Chondrocyte (in vitro differentiated cells): ENCODE data around the gene ADARB1. TPM values are rescaled to one million over a fixed set of nuclear protein-coding genes. Genes with fewer than 3 reads are reported as not detected.

ENCODE experiments used
- DNase-seq: peaks from one replicate; pipeline ENCODE4 v3.0.0; 2021; ENCODE audit warnings: mixed read lengths, low spot score
- H3K27ac Mint-ChIP-seq: one replicate; pipeline ENCODE4 v1.8.0; 2021; ENCODE audit warnings: mild to moderate bottlenecking, moderate library complexity, mixed read lengths; ENCODE audit not compliant: unreplicated experiment
- H3K27me3 Mint-ChIP-seq: 2 replicates; pipeline ENCODE4 v1.8.0; 2021; ENCODE audit warnings: low read depth, mixed read lengths
- H3K36me3 Mint-ChIP-seq: 2 replicates; pipeline ENCODE4 v1.8.0; 2021; ENCODE audit warnings: low read depth, mixed read lengths
- H3K4me1 Mint-ChIP-seq: 2 replicates; pipeline ENCODE4 v1.8.0; 2021; ENCODE audit warnings: low read depth, mild to moderate bottlenecking, mixed read lengths
- H3K4me3 Mint-ChIP-seq: one replicate; pipeline ENCODE4 v1.8.0; 2021; ENCODE audit warnings: mild to moderate bottlenecking, moderate library complexity, mixed read lengths; ENCODE audit not compliant: unreplicated experiment
- H3K9me3 Mint-ChIP-seq: 2 replicates; pipeline ENCODE4 v1.8.0; 2021; ENCODE audit warnings: low read depth, mixed read lengths
- CTCF ChIP-seq: fragments of 200-600 bp; sonication (generic); IDR thresholded peaks from 2 replicates; pipeline ENCODE4 v1.5.0; 2021; ENCODE audit warnings: antibody characterized with exemption, mild to moderate bottlenecking, moderate library complexity
- total RNA-seq: library from RNA; stranded (reverse); gene quantifications from 3 replicates; pipeline ENCODE4 v1.2.1, GENCODE V29; 2021

The ADARB1 gene
- total RNA-seq, 1 donor from 2014 or later = 92.8 TPM

GRCh38 chr21:45255381-45256020, 181.1 kb downstream of the ADARB1 start:
- Mint-ChIP-seq H3K9me3 (peaks cover 5% of the 10 kb centered on the region), H3K4me1 (peaks cover 8% of the 10 kb centered on the region), H3K27me3 (peaks cover 4% of the 10 kb centered on the region), H3K4me3 (no peak overlapping the region), H3K27ac (no peak overlapping the region), H3K36me3 (peaks cover 2% of the 10 kb centered on the region)
- no peak for TF ChIP-seq CTCF
- no peak for DNase-seq

GRCh38 chr21:45256021-45256911, 181.9 kb downstream of the ADARB1 start:
- Mint-ChIP-seq H3K36me3 (no peaks in the 10 kb centered on the region), H3K27me3 (peaks cover 4% of the 10 kb centered on the region), H3K4me3 (no peak overlapping the region), H3K27ac (no peak overlapping the region), H3K4me1 (peaks cover 8% of the 10 kb centered on the region), H3K9me3 (no peaks in the 10 kb centered on the region)
- no peak for TF ChIP-seq CTCF
- peak; percentile 71 for DNase-seq

- H3K4me1 Mint-ChIP-seq = peaks cover 8% of the 10 kb centered on the region
- DNase-seq = peak; percentile 69
- no peak for TF ChIP-seq CTCF
- H3K4me3 Mint-ChIP-seq = no peak overlapping the region
- H3K9me3 Mint-ChIP-seq = no peaks in the 10 kb centered on the region
- no peaks in the 10 kb centered on the region for H3K36me3 Mint-ChIP-seq
- H3K27me3 Mint-ChIP-seq = peaks cover 4% of the 10 kb centered on the region
- no peak overlapping the region for H3K27ac Mint-ChIP-seq
These were observed 182.7 kb downstream of the ADARB1 start for GRCh38 chr21:45256912-45257672.

GRCh38 chr21:45257673-45258341, 183.4 kb downstream of the ADARB1 start:
- no peak for DNase-seq
- Mint-ChIP-seq H3K4me3 (no peak overlapping the region), H3K27me3 (peaks cover 4% of the 10 kb centered on the region)

More at GRCh38 chr21:45257673-45258341, 183.4 kb downstream of the ADARB1 start:
- Mint-ChIP-seq H3K9me3 (no peaks in the 10 kb centered on the region), H3K36me3 (peaks cover 4% of the 10 kb centered on the region), H3K27ac (no peak overlapping the region), H3K4me1 (peaks cover 8% of the 10 kb centered on the region)
- no peak for TF ChIP-seq CTCF
